ENCODE measurements around the gene ZNF511. TPM values are rescaled to one million over a fixed set of nuclear protein-coding genes. Genes with fewer than 3 reads are reported as not detected.
"Not testable (repeated sequence)": the region's sequence is repeated elsewhere in the genome, so short reads cannot be mapped to it uniquely, and the experiment has no call there.

ZNF511 gene, protein sequence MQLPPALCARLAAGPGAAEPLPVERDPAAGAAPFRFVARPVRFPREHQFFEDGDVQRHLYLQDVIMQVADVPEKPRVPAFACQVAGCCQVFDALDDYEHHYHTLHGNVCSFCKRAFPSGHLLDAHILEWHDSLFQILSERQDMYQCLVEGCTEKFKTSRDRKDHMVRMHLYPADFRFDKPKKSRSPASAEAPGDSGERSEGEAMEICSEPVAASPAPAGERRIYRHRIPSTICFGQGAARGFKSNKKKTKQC
- 46.9 and 48.7 TPM in 2 replicates for total RNA-seq (2014; rRNA removed; shearing (Covaris generic))

DNA sequence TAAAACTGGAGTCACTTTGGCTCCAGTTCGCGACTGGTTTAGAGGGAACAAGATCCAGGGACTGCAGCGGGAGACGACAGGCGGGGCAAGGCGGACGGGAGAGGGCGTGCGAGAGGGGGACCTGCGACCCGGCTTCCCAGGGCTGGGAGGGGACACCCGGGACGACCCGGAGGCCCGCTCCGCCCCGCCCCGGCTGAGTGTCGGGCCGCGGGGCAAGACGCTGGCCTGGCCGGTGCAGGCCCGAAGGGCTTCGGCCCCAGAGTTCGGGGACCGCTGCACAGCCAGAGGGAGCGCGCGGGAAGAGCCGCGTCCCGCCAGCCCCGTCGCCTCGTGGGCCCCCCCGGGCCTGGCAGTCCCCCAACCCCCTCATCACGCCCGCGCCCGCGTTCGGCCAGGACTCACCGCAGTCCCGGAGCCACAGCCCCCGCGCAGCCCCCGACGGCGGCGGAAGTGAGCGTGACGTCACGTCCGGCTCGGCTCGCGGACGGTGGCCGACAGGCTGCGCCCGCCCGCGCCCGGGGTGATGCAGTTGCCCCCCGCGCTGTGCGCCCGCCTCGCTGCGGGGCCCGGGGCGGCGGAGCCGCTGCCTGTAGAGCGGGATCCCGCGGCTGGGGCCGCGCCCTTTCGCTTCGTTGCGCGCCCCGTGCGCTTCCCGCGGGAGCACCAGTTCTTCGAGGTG lies at the start of gene ZNF511, which contains the start of gene TUBGCP2:
ZNF511 (plus strand) TSS at position 494 of the 679 bp plus-strand sequence; CDS start at position 524, 30 bp downstream.
TUBGCP2 (minus strand) TSS at position 452 of the 679 bp plus-strand sequence. CDS start 5,931 bp downstream, outside the sequence.
- Histone ChIP-seq H3K4me3 (ENCODE audit: insufficient read depth, low read depth, low read length) (peak within 1 kb of the TSS; percentile 94), H3K27me3 (ENCODE audit: control insufficient read depth, insufficient read depth, low read length) (no peaks in the 10 kb centered on the region), H3K36me3 (replicated peaks; ENCODE audit: control insufficient read depth, insufficient read depth, low read length) (peaks cover 7% of the 10 kb centered on the region)
- peak; percentile 97 for DNase-seq

DNA sequence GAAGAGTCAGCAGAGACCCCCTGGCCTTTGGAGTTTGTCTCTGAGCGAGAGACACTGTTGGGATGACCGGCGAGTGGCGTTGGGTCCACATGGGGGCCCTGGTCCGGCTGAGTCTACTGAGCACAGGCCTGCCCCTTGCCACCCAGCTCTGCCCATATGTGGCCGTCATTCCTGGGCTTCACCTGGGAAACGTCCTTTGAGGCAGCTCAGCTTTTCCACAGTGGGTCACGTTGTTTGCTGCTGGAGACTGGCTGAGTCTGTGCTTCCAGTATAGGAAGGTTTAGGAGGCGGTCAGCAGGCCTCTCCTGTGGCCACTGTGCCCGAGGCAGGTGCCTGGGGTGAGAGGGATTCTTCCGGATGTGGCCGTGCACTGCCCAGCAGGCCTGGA lies 49.1 kb upstream of the ZNF511 start:
- H3K4me3 ChIP-seq (ENCODE audit: insufficient read depth, low read depth, low read length): no peak overlapping the region
- peaks cover 14% of the 10 kb centered on the region for H3K27me3 ChIP-seq (ENCODE audit: control insufficient read depth, insufficient read depth, low read length)
- no peak for DNase-seq
- H3K36me3 ChIP-seq (replicated peaks; ENCODE audit: control insufficient read depth, insufficient read depth, low read length): no peaks in the 10 kb centered on the region

DNA sequence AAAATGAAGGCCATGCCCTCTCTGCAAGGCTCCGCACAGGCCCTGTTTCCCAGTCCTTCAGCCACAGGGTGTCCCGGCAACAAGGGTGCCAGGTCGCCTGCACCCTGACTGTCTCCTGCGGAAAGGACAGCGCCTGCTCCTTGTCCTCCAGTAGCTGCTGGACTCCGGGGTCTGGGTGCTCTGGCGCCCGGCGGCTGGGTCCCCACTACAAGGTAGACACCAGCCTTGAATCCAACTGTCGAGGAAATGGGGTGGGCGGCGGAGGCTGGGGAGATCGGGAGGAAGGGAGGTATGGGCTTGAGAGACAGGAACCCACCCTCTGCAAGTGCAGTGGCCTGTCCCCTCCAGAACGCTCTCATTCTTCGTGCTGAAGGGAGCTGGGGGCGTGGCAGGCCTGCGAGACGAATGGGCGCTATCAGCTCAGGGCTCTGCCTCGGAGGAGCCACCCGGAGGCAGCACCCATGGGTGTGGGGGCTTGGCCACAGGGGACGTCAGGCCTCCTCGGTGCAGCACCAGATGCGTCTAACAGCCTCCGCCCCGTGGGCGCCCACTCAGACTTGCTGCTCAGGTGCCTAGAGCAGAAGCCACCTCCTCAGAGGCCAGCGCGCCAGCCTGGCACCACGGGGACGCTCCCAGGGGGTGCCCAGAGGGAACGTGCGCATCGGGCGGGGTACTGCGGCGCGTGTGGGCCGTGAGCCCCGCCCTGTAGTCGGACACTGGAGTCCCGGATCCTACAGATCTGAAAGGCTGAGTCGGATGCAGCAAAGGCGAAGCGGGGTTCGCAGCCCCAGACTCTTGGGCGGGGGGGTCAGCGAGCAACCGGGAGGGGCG lies 47.6 kb upstream of the ZNF511 start:
- no peaks in the 10 kb centered on the region for H3K36me3 ChIP-seq (replicated peaks; ENCODE audit: control insufficient read depth, insufficient read depth, low read length)
- DNase-seq: peak; percentile 90
- H3K4me3 ChIP-seq (ENCODE audit: insufficient read depth, low read depth, low read length): peak overlapping the region; percentile 56
- peaks cover 14% of the 10 kb centered on the region for H3K27me3 ChIP-seq (ENCODE audit: control insufficient read depth, insufficient read depth, low read length)

DNA sequence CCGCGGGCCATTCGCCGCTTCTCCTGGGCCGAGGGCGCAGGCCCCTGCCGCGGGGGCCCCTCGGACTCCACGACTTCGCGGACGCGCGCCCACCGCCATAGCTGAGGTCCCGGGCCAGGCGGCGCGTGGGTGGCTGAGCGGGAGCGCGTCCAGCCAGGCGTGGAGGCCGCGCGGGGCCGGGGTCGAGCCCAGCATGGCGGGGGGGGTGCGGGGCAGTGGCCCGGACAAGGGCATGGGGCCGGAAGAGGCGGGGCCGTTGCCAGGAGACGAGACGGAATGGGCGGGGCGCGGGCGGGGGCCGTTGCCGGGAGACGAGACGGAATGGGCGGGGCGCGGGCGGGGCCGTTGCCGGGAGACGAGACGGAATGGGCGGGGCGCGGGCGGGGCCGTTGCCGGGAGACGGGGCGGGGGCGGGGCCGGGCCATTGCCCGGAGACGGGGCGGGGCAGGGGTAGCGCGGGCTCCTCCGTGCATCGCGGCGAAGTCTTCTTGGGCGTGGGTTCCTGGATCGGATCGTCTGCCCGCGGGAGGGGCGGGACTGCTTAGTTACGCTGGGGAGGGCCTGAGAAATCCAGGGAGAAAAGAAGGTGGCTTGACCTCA lies 46.9 kb upstream of the ZNF511 start:
- Histone ChIP-seq H3K27me3 (ENCODE audit: control insufficient read depth, insufficient read depth, low read length) (peaks cover 14% of the 10 kb centered on the region), H3K4me3 (ENCODE audit: insufficient read depth, low read depth, low read length) (peak overlapping the region; percentile 56), H3K36me3 (replicated peaks; ENCODE audit: control insufficient read depth, insufficient read depth, low read length) (no peaks in the 10 kb centered on the region)
- DNase-seq: peak; percentile 99

DNA sequence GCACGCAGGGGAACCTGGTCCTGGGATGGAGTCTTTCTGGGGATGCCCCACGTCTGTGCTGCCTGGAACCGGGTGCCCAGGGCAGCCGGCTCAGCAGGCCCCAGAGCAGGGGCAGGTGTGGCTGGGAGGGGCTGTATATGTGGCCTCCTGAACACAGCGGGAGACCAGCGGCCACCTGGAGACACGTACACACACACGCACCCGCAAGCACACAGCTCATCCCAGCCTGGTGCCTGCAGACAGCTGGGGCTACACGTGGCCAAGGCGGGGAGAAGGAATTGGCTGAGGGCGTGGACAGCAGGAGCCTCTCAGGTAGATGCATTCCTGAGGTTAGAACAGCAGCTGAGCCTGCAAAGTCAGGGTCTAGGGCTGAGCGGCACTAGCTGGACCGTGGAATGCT lies 46.0 kb upstream of the ZNF511 start:
- no peak for DNase-seq
- Histone ChIP-seq H3K36me3 (replicated peaks; ENCODE audit: control insufficient read depth, insufficient read depth, low read length) (no peaks in the 10 kb centered on the region), H3K4me3 (ENCODE audit: insufficient read depth, low read depth, low read length) (no peak overlapping the region), H3K27me3 (ENCODE audit: control insufficient read depth, insufficient read depth, low read length) (peaks cover 14% of the 10 kb centered on the region)

DNA sequence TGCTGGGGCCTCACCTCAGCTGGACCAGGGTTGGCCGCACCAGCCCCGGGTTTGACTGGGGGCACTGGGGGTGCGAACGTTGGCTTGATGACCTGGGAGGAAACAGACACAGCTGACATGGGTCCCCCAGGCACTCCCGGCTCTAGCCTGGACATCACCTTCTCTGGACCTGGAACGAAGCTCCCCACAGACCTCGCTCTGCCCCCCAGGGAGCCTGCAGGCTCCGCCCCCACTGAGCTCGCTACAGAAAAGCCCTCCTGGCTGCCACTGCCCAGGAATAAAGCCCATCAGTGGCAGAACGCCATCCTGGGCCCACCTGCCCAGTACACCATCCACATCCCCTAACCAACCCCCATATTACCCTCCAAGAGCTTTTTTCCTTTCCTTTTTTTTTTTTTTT lies 45.0 kb upstream of the ZNF511 start:
- no peak for DNase-seq
- H3K27me3 ChIP-seq (ENCODE audit: control insufficient read depth, insufficient read depth, low read length): peaks cover 14% of the 10 kb centered on the region
- H3K36me3 ChIP-seq (replicated peaks; ENCODE audit: control insufficient read depth, insufficient read depth, low read length): no peaks in the 10 kb centered on the region
- no peak overlapping the region for H3K4me3 ChIP-seq (ENCODE audit: insufficient read depth, low read depth, low read length)

DNA sequence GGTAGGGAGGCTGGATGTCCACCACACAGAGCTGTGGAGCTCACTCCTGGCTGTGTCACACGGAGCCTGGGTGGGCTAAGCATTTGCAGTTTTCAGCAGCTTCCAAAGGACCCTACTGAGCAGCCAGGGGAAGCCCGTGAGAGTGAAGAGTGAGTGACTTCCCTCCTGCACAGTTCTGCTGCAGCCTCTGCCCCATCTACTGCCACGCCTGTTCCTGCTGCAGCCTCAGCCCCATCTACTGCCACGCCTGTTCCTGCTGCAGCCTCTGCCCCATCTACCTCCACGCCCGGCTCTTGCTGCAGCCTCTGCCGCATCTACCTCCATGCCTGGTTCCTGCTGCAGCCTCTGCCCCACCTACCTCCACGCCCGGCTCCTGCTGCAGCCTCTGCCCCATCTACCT lies 44.3 kb upstream of the ZNF511 start:
- H3K27me3 ChIP-seq (ENCODE audit: control insufficient read depth, insufficient read depth, low read length): peaks cover 14% of the 10 kb centered on the region
- DNase-seq: no peak

DNA sequence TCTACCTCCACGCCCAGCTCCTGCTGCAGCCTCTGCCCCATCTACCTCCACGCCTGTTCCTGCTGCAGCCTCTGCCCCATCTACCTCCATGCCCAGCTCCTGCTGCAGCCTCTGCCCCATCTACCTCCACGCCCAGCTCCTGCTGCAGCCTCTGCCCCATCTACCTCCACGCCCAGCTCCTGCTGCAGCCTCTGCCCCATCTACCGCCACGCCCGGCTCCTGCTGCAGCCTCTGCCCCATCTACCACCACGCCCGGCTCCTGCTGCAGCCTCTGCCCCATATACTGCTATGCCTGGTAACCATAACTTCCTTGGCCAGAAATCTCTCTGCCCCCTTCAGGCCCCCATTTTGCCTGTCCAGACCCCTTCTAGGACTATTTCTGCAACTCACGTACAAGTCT lies 43.7 kb upstream of the ZNF511 start:
- H3K4me3 ChIP-seq (ENCODE audit: insufficient read depth, low read depth, low read length); H3K36me3 ChIP-seq (replicated peaks; ENCODE audit: control insufficient read depth, insufficient read depth, low read length); DNase-seq: not testable (repeated sequence)
- H3K27me3 ChIP-seq (ENCODE audit: control insufficient read depth, insufficient read depth, low read length): peaks cover 14% of the 10 kb centered on the region

More for the DNA sequence above, 44.3 kb upstream of the ZNF511 start:
- H3K4me3 ChIP-seq (ENCODE audit: insufficient read depth, low read depth, low read length): no peak overlapping the region
- no peaks in the 10 kb centered on the region for H3K36me3 ChIP-seq (replicated peaks; ENCODE audit: control insufficient read depth, insufficient read depth, low read length)

DNA sequence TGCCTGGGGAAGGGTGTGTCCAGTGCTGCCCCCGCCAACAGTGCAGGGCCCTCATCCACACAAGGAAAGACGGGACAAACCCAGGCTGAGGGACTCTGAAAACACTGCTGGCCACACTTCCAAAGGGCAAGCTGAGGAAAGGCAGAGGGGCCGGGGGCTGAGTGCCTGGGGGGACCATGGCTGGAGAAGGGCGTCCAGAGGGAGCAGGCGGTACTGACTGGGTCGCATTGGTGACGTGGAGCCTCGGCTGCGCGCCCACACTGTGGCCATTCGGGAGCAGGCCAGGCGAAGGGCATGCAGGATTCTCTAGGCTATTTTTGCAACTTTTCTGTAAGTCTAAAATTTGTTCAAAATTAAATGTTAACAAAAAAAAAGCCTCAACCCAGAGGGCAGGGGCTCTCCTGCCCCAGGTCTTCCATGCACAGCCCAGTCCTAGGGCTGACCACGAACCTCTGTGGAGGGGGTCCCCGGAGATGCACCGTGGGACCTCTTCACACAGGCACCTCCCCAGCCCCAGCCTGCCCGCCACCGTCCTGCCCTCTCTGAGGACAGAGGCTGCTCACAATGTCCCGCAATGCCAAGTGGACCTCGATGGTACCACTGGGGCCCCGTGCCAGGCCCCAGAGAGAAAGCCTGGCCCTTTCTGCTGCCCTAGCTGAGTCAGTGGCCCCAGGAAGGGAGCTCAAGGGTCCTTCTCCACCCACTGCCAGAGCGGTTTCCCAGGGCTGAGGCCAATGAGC lies 42.5 kb upstream of the ZNF511 start:
- H3K4me3 ChIP-seq (ENCODE audit: insufficient read depth, low read depth, low read length): no peak overlapping the region
- peaks cover 14% of the 10 kb centered on the region for H3K27me3 ChIP-seq (ENCODE audit: control insufficient read depth, insufficient read depth, low read length)
- no peak for DNase-seq
- no peaks in the 10 kb centered on the region for H3K36me3 ChIP-seq (replicated peaks; ENCODE audit: control insufficient read depth, insufficient read depth, low read length)

DNA sequence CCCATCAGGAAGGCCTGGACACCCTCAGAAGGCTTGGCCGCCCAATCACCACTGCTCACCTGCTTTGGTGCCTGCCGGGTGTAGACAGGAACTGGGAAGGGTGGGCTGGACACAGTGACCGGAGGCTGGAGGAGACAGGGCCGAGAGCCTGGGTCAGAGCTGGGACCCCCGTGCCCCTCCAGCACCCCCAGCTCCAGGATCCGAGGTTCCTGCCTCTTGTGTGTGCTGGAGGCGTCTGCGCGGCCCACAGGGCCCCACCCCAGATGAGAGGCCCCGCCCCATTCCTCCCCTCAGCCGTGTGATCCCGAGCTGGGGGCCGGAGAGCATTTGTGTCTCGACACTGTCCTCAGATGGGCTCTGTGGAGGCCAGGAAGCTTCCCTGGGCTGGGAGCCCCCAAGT lies 41.4 kb upstream of the ZNF511 start:
- peaks cover 13% of the 10 kb centered on the region for H3K27me3 ChIP-seq (ENCODE audit: control insufficient read depth, insufficient read depth, low read length)
- no peak overlapping the region for H3K4me3 ChIP-seq (ENCODE audit: insufficient read depth, low read depth, low read length)
- no peaks in the 10 kb centered on the region for H3K36me3 ChIP-seq (replicated peaks; ENCODE audit: control insufficient read depth, insufficient read depth, low read length)
- DNase-seq: peak; percentile 84

DNA sequence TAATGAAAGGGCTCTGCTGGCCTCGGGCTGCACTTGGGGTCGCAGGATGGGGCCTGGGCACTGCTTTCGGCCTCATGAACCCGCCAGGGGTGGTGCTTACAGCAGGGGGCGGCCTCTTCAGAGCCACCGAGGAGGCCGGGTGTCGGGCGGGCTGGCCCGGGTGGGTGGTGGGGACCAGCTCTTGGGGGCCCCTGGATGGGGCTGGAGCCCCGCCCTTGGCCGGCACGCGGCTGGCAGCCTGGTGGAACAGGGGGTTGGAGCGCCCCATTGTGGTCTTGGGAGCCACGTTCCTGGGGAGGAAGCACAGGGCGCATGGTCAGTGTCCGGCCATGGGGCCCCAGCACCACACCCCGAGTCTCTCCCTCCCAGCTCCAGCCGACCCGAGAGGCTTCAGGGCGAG lies 40.9 kb upstream of the ZNF511 start:
- H3K27me3 ChIP-seq (ENCODE audit: control insufficient read depth, insufficient read depth, low read length): peaks cover 7% of the 10 kb centered on the region
- H3K36me3 ChIP-seq (replicated peaks; ENCODE audit: control insufficient read depth, insufficient read depth, low read length): no peaks in the 10 kb centered on the region
- DNase-seq: peak; percentile 84
- no peak overlapping the region for H3K4me3 ChIP-seq (ENCODE audit: insufficient read depth, low read depth, low read length)

DNA sequence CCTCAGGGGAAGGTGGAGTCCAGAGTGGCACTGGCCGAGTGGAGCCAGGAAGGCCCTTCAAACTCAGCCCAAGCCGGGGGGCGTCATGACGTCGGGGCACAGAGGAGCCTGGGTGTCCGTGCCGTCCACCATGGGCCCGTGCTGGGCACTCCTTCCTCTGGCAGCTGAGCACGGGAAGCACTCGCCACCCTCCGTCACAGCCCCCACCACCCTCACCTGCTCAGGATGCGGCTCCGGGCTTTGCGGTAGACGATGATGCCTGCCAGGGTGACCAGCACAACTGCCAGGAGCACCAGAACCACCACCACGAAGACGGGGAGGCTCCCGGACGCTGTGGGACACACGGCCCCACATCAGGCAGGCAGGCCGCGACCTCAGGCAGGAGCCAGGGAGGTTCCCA lies 40.2 kb upstream of the ZNF511 start:
- H3K4me3 ChIP-seq (ENCODE audit: insufficient read depth, low read depth, low read length): no peak overlapping the region
- DNase-seq: no peak
- H3K36me3 ChIP-seq (replicated peaks; ENCODE audit: control insufficient read depth, insufficient read depth, low read length): no peaks in the 10 kb centered on the region
- peaks cover 2% of the 10 kb centered on the region; the same call in 1 of the 2 replicates for H3K27me3 ChIP-seq (ENCODE audit: control insufficient read depth, insufficient read depth, low read length)

DNA sequence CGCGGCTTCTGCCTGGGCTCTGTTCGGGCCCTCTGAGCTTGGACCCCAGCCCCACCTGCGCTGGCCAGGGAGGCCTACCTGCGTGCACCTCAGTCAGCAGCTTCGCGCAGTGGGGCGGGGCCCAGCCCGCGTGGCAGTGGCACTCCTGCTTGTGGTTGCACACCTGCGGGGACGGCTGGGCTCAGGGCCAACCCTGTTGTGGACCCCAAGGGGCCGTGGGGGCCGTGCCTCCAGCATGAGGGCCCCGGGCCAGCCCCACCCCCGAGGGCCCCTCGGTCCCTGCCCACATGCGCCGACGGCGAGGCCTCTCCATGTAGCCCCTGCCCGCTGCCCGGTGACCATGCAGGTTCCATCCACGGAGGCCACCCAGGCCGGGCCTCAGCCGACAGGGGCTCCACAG lies 39.3 kb upstream of the ZNF511 start:
- Histone ChIP-seq H3K4me3 (ENCODE audit: insufficient read depth, low read depth, low read length) (no peak overlapping the region), H3K36me3 (replicated peaks; ENCODE audit: control insufficient read depth, insufficient read depth, low read length) (no peaks in the 10 kb centered on the region), H3K27me3 (ENCODE audit: control insufficient read depth, insufficient read depth, low read length) (peaks cover 1% of the 10 kb centered on the region; the same call in 1 of the 2 replicates)
- no peak for DNase-seq

DNA sequence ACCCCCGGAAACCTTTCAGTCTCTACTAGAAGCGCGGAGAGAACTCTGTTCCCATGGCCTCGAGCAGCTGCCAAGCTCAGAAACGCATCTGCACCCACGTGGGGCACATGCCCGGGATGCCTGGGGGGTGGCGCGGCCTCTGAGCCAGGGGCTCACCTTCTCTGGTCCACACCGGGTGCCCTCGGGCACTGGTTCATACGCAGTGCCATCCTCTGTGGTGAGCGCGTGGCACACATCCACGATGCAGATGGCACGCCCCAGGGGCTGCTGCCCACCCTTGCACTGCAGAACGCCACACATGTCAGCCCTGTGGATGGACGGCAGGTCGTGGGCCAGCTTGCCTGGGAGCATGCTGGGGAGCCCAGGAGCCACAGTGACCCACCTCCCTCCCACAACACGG lies 38.5 kb upstream of the ZNF511 start:
- Histone ChIP-seq H3K36me3 (replicated peaks; ENCODE audit: control insufficient read depth, insufficient read depth, low read length) (no peaks in the 10 kb centered on the region), H3K4me3 (ENCODE audit: insufficient read depth, low read depth, low read length) (no peak overlapping the region), H3K27me3 (ENCODE audit: control insufficient read depth, insufficient read depth, low read length) (no peaks in the 10 kb centered on the region)
- no peak for DNase-seq

Data from H7 (cell line).